Endodermal cell (in vitro differentiated cells): Measurements from ENCODE around the gene GRIK3. TPM values are rescaled to one million over a fixed set of nuclear protein-coding genes. Genes with fewer than 3 reads are reported as not detected.
"Not testable (repeated sequence)": the region's sequence is repeated elsewhere in the genome, so short reads cannot be mapped to it uniquely, and the experiment has no call there.

Experiments
- DNase-seq: peaks from one replicate; pipeline ENCODE4 v3.0.0-alpha.2; 2017
- H3K27ac ChIP-seq: 2 replicates; pipeline ENCODE4 v1.5.1; 2013; ENCODE audit warnings: mild to moderate bottlenecking, low read depth, low read length, moderate library complexity
- H3K27me3 ChIP-seq: 2 replicates; pipeline ENCODE4 v1.6.1; 2013; ENCODE audit warnings: mild to moderate bottlenecking, low read length, moderate library complexity; ENCODE audit not compliant: insufficient read depth, control insufficient read depth, poor library complexity, severe bottlenecking
- H3K36me3 ChIP-seq: 2 replicates; pipeline ENCODE4 v1.7.0; 2013; ENCODE audit warnings: mild to moderate bottlenecking, low read length, moderate library complexity; ENCODE audit not compliant: control insufficient read depth, insufficient read depth
- H3K4me1 ChIP-seq: one replicate; pipeline ENCODE4 v1.7.0; 2013; ENCODE audit warnings: low read length; ENCODE audit not compliant: control insufficient read depth, insufficient read depth
- H3K4me3 ChIP-seq: 2 replicates; pipeline ENCODE4 v1.5.1; 2013; ENCODE audit warnings: mild to moderate bottlenecking, low read length, moderate library complexity
- H3K9ac ChIP-seq: 2 replicates; pipeline ENCODE4 v1.6.1; 2013; ENCODE audit warnings: mild to moderate bottlenecking, low read length, moderate library complexity; ENCODE audit not compliant: poor library complexity, severe bottlenecking; ENCODE audit errors: extremely low read depth
- H3K9me3 ChIP-seq: 2 replicates; pipeline ENCODE4 v1.6.1; 2013; ENCODE audit warnings: mild to moderate bottlenecking, low read length, moderate library complexity; ENCODE audit not compliant: control insufficient read depth
- H3K27ac Mint-ChIP-seq: 2 replicates; pipeline ENCODE4 v1.8.0; 2020; ENCODE audit warnings: mixed read lengths
- H3K27me3 Mint-ChIP-seq: 2 replicates; pipeline ENCODE4 v1.8.0; 2021; ENCODE audit warnings: mild to moderate bottlenecking, mixed read lengths; ENCODE audit not compliant: insufficient read depth
- H3K36me3 Mint-ChIP-seq: 2 replicates; pipeline ENCODE4 v1.8.0; 2020; ENCODE audit warnings: low read depth, mixed read lengths
- H3K4me1 Mint-ChIP-seq: 2 replicates; pipeline ENCODE4 v1.8.0; 2020; ENCODE audit warnings: mixed read lengths
- H3K4me3 Mint-ChIP-seq: 2 replicates; pipeline ENCODE4 v1.8.0; 2020; ENCODE audit warnings: mild to moderate bottlenecking, moderate library complexity, mixed read lengths
- H3K9me3 Mint-ChIP-seq: 2 replicates; pipeline ENCODE4 v1.8.0; 2020; ENCODE audit warnings: mild to moderate bottlenecking, mixed read lengths
- CTCF ChIP-seq: fragments of 200-600 bp; sonication (generic); conservative IDR thresholded peaks from 2 replicates; pipeline ENCODE4 v1.5.0; 2021; ENCODE audit warnings: antibody characterized with exemption, mild to moderate bottlenecking
- WGBS, 2 experiments: methylation state at CpG; one replicate each; pipeline versions ENCODE4 v1.1.5 to v1.1.7; 2013; ENCODE audit warnings: missing lambda C conversion rate in 2 of 2, mixed read lengths in 1 of 2; ENCODE audit not compliant: insufficient coverage in 1 of 2, insufficient read length in 1 of 2; 5-methylcytosine and 5-hydroxymethylcytosine counted together
- total RNA-seq, 2 donors: library from RNA; stranded (reverse); fragmentation: NEBNext Ultra II Directional in 1 of 2; extraction: Animal tissue kit (Norgen Biotek cat#: 25700) in 1 of 2; gene quantifications; 2 replicates in 1 of 2; 3 replicates in 1 of 2; pipeline ENCODE4 v1.2.1, GENCODE V29; 2021

The GRIK3 gene
- total RNA-seq, 2 donors from 2014 or later, result 13.4 to 32.4 TPM

GRCh38 chr1:36911561-36912364, 122.6 kb downstream of the GRIK3 start:
- no peak overlapping the region for H3K27ac Mint-ChIP-seq
- DNase-seq, result no peak
- H3K4me1 ChIP-seq, result peaks cover 7% of the 10 kb centered on the region

GRCh38 chr1:36910886-36911540, 123.3 kb downstream of the GRIK3 start:
- no peaks in the 10 kb centered on the region for H3K27me3 ChIP-seq
- no peak overlapping the region for H3K4me3 ChIP-seq
- H3K4me1 ChIP-seq, result peaks cover 7% of the 10 kb centered on the region
- DNase-seq, result no peak
- Mint-ChIP-seq H3K4me1 (peaks cover 28% of the 10 kb centered on the region), H3K4me3 (no peak overlapping the region), H3K27me3 (peaks cover 2% of the 10 kb centered on the region), H3K27ac (no peak overlapping the region), H3K36me3 (no peaks in the 10 kb centered on the region), H3K9me3 (peaks cover 11% of the 10 kb centered on the region)
- no peak overlapping the region for H3K27ac ChIP-seq
- 82 to 89% methylated on average over 6 to 9 of the region's 9 CpGs for WGBS, 2 experiments
- H3K36me3 ChIP-seq, result no peaks in the 10 kb centered on the region
- no peak overlapping the region for H3K9ac ChIP-seq
- no peak for TF ChIP-seq CTCF
- H3K9me3 ChIP-seq, result no peaks in the 10 kb centered on the region

More at GRCh38 chr1:36911561-36912364, 122.6 kb downstream of the GRIK3 start:
- TF ChIP-seq CTCF, result no peak
- WGBS, 2 experiments, result 83 to 93% methylated on average over 14 to 21 of the region's 21 CpGs
- Mint-ChIP-seq H3K9me3 (peaks cover 16% of the 10 kb centered on the region), H3K4me3 (no peak overlapping the region), H3K4me1 (peaks cover 28% of the 10 kb centered on the region), H3K27me3 (peaks cover 2% of the 10 kb centered on the region), H3K36me3 (no peaks in the 10 kb centered on the region)
- no peaks in the 10 kb centered on the region for H3K27me3 ChIP-seq
- no peaks in the 10 kb centered on the region for H3K9me3 ChIP-seq
- no peak overlapping the region for H3K9ac ChIP-seq
- H3K36me3 ChIP-seq, result no peaks in the 10 kb centered on the region
- no peak overlapping the region for H3K4me3 ChIP-seq
- H3K27ac ChIP-seq, result peak overlapping the region; percentile 50

- peaks cover 7% of the 10 kb centered on the region for H3K4me1 ChIP-seq
- H3K4me3 Mint-ChIP-seq, result no peak overlapping the region
- WGBS, 2 experiments, result 80 to 86% methylated on average over 2 to 9 of the region's 10 CpGs
- DNase-seq, result peak; percentile 52
- H3K27me3 Mint-ChIP-seq, result peaks cover 2% of the 10 kb centered on the region
- H3K4me3 ChIP-seq, result no peak overlapping the region
- no peak overlapping the region for H3K27ac Mint-ChIP-seq
- no peaks in the 10 kb centered on the region for H3K36me3 Mint-ChIP-seq
- no peaks in the 10 kb centered on the region for H3K36me3 ChIP-seq
- no peak overlapping the region for H3K9ac ChIP-seq
- peaks cover 28% of the 10 kb centered on the region for H3K4me1 Mint-ChIP-seq
- peaks cover 4% of the 10 kb centered on the region for H3K9me3 Mint-ChIP-seq
- H3K9me3 ChIP-seq, result no peaks in the 10 kb centered on the region
- H3K27me3 ChIP-seq, result no peaks in the 10 kb centered on the region
- no peak for TF ChIP-seq CTCF
- H3K27ac ChIP-seq, result peak overlapping the region; percentile 32
Observed at GRCh38 chr1:36909946-36910725, 124.2 kb downstream of the GRIK3 start.

- not testable (repeated sequence) for H3K36me3 Mint-ChIP-seq, DNase-seq, H3K9me3 Mint-ChIP-seq, H3K27ac ChIP-seq, H3K27ac Mint-ChIP-seq, H3K4me1 ChIP-seq, H3K4me3 ChIP-seq, H3K27me3 Mint-ChIP-seq, H3K36me3 ChIP-seq, H3K27me3 ChIP-seq, H3K4me3 Mint-ChIP-seq, H3K9ac ChIP-seq, H3K9me3 ChIP-seq
- 91 to 93% methylated on average over 9 to 10 of the region's 10 CpGs for WGBS, 2 experiments
- H3K4me1 Mint-ChIP-seq, result peaks cover 28% of the 10 kb centered on the region
Observed at GRCh38 chr1:36909359-36909758, 125.0 kb downstream of the GRIK3 start.
